Dermis blood vessel endothelial cell (primary cell): Measurements from ENCODE around the gene BCL2L2. TPM values are rescaled to one million over a fixed set of nuclear protein-coding genes. Genes with fewer than 3 reads are reported as not detected.
"Not testable (repeated sequence)": the region's sequence is repeated elsewhere in the genome, so short reads cannot be mapped to it uniquely, and the experiment has no call there.

Experiments used
- DNase-seq: peaks from one replicate; pipeline ENCODE4 v3.0.0; 2010
- total RNA-seq: library from RNA; depleted of rRNA; stranded (reverse); fragments of >200 nt; gene quantifications from 2 replicates; pipeline ENCODE4 v1.2.3, GENCODE V29; 2014

The BCL2L2 gene
- total RNA-seq, 1 donor from 2014 or later: 10.4 TPM

- no peak for DNase-seq
Measured at GRCh38 chr14:23324993-23325392, 18.4 kb downstream of the BCL2L2 start.

DNA sequence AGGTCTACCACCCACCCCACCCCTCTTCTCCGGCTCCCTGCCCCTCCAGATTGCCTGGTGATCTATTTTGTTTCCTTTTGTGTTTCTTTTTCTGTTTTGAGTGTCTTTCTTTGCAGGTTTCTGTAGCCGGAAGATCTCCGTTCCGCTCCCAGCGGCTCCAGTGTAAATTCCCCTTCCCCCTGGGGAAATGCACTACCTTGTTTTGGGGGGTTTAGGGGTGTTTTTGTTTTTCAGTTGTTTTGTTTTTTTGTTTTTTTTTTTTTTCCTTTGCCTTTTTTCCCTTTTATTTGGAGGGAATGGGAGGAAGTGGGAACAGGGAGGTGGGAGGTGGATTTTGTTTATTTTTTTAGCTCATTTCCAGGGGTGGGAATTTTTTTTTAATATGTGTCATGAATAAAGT is 19.1 kb downstream of the BCL2L2 start:
- not testable (repeated sequence) for DNase-seq

GRCh38 chr14:23326491-23327332 is 20.1 kb downstream of the BCL2L2 start:
- no peak for DNase-seq

GRCh38 chr14:23327947-23328744 is 21.5 kb downstream of the BCL2L2 start:
- DNase-seq: peak; percentile 87

GRCh38 chr14:23335623-23336022 is 29.0 kb downstream of the BCL2L2 start:
- DNase-seq: no peak

GRCh38 chr14:23339506-23340268 is 33.1 kb downstream of the BCL2L2 start:
- DNase-seq: no peak

GRCh38 chr14:23344481-23344880 is 37.8 kb downstream of the BCL2L2 start:
- no peak for DNase-seq

DNA sequence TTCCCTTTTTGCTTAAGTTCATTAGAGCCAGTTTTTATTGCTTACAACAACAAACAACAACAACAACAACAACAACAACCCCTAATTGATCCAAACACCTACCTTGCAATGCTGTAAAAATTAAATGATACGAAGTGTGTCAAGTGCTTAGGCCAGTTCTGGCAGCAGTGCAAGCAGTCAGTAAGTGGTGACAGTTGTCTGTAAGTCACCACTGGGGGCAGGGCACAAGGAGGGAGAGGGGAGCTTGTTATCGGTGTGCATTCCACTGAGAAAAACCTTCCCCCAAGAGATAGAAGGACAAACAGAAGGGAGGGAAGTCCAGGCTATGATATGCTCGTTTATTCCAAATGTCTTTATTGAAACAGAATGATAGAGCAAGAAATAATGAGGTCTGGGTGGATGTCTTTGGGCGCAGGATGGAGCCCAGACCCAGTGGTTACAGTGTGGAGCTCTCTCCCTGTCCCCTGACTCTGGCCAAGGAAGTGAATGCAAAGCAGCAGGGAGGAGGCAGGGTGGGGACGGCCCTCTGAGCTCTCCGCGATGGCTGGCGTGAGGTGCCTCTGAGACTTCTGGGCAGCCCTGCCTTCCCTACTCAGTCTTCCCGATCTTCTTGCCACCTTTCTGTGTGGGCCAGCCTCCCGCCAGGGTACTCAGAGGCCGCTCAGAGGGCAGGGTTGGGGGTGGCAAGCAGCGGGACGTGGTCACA is 39.5 kb downstream of the BCL2L2 start:
- no peak for DNase-seq

- DNase-seq: no peak
Measured at GRCh38 chr14:23346693-23347405, 40.2 kb downstream of the BCL2L2 start.

DNA sequence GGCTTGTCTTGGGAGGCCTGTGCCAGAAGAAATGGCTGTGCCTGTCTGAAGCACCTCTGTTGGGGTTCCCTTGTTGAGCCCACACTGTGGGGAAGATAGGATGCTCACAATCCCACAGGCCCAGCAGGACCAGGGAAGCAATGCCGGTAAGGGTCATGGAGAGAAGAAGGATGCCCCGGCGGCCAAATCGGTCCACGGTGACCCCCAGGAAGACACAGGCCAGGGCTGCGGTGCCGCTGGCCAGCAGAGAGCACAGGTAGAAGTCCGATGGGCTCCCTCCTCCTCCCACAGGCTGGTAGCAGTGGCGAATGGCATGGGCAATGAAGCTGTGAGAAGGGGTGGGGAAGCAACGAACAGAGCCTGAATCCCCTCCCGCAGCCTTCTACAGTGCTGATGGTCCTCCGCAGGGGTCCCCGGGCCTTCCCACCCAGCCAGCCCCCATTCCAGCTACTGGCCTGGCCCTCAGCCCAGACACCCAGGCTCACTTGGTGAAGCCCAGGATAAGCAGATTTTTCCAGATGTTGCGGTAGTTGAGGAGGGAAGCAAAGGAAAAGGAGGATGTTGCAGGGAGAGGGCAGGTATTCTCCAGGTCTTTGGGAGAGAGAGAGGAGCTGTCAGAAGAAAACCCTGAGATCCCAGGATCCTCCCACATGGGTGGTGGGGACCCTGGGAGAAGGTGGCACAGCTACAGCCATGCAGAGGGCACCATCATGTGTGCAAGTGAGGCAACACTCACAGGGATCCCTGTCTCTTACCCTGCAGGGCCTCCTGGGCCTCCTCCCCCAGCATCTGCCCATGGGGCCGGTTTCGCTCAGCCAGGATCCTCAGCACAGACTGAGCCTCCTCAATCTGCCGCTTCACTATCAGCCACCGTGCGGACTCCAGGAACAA is 41.0 kb downstream of the BCL2L2 start:
- DNase-seq: no peak

DNA sequence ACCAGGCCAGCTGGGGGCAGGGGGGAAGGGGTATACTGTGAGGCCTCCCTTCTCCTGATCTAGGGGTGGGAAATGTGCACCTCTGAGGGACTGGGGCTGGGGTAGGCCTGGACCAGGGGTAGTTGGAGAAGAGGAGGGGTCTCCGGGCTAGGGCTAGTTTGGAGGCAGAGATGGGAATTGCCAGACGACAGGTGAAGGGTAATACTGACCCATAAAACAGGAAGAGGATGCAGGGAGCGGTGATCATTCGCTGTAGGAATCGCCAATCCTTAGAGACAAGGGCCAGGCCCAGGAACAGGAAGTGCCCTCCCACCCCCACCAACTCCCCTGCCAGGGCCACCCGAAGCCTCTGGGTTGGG is 41.6 kb downstream of the BCL2L2 start:
- DNase-seq: no peak

- DNase-seq: no peak
Measured at GRCh38 chr14:23349156-23349845, 42.7 kb downstream of the BCL2L2 start.

- no peak for DNase-seq
Measured at GRCh38 chr14:23351681-23352505, 45.3 kb downstream of the BCL2L2 start.

DNA sequence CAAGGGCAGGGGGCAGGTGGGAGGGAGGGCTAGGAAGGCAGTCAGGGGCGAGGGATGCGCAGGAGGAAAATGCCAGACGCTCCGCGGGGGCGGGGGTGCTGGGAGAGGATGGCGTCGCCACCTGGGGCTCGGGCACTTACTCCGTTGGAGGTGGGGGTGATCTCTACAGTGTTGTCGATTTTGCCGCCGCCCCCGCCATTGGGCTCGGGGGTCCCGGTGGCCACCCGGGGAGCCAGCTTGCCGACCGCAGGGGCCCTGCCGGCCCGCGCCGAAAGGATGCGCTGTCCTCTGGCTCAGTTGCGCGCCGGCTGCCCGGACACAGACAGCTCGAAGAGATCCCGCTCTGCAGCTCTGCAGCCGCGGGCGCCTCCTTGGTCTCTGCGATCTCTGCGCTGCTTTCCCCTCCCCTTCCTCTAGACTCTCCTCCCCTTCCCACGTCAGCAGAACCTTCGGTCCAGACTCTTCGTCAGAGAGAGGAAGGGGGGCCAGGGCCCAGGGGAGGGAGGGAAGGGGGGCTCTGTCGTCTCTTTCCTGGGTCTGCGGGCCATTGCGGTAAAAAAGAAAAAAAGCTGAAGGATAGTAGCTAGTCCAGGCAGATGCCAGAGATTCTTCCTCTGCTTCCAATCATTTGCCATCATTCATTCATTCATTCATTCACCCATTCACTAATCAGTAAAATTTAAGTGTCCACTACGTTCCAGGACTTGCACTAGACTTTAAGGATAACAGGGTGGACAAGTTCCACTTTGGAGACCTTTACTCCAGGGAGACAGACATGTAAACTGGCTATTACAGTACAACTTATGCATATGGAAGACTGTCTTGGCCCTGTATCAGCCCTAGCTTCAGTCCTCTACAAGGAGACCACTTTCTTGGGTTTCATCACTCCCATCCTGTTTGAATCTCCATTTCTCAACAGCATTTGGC is 46.1 kb downstream of the BCL2L2 start, which contains the start of gene SLC22A17:
Gene SLC22A17 (minus strand): TSS at position 382 of the 927 bp plus-strand sequence.
- peak; percentile 54 for DNase-seq

GRCh38 chr14:23353433-23353780 is 46.8 kb downstream of the BCL2L2 start:
- DNase-seq: no peak

DNA sequence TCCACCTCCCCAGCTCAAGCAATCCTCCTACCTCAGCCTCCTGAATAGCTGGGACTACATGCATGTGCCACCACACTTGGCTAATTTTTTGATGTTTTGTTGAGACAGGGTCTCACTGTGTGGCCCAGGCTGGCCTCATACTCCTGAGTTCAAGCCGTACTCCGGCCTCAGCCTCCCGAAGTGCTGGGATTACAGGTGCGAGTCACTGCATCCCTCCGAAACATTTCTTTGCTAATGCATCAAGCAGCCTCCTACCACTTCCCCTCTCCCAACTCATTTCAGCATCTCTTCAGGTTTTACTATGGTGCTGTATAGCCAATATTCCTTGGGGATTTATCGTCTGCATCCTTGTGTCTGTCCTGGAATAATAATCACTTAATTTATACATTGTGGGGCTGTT is 48.4 kb downstream of the BCL2L2 start:
- DNase-seq: no peak

- DNase-seq: no peak
Measured at GRCh38 chr14:23355871-23356435, 49.3 kb downstream of the BCL2L2 start.

GRCh38 chr14:23356662-23357061 is 50.0 kb downstream of the BCL2L2 start:
- no peak for DNase-seq
